ENCODE measurements around the gene NDC80.

- no peak for TF ChIP-seq EZH2 (IDR thresholded peaks at IDR 0.05; ENCODE audit: low read depth)
- TF ChIP-seq CTCF (conservative IDR thresholded peaks at IDR 0.05), result no peak
Observed at GRCh38 chr18:2570772-2571199, 571 bp upstream of the NDC80 start.

Data from PC-9 (cell line).